Measurements from ENCODE around the gene RMND1.
"Not testable (repeated sequence)": the region's sequence is repeated elsewhere in the genome, so short reads cannot be mapped to it uniquely, and the experiment has no call there.

The RMND1 gene

GRCh38 chr6:151381722-151382121, 70.2 kb downstream of the RMND1 start:
- DNase-seq: no peak

GRCh38 chr6:151380848-151381205, 71.1 kb downstream of the RMND1 start:
- DNase-seq: no peak

- DNase-seq: no peak
These were observed 71.7 kb downstream of the RMND1 start for GRCh38 chr6:151379933-151380847.

GRCh38 chr6:151377095-151377494, 74.8 kb downstream of the RMND1 start:
- no peak for DNase-seq

GRCh38 chr6:151376440-151376839, 75.5 kb downstream of the RMND1 start:
- no peak for DNase-seq

GRCh38 chr6:151375833-151376232, 76.1 kb downstream of the RMND1 start:
- no peak for DNase-seq

- DNase-seq: no peak
These were observed 77.8 kb downstream of the RMND1 start for GRCh38 chr6:151374036-151374683.

- DNase-seq: no peak
These were observed 79.8 kb downstream of the RMND1 start for GRCh38 chr6:151372164-151372563.

- DNase-seq: no peak
These were observed 81.3 kb downstream of the RMND1 start for GRCh38 chr6:151370509-151371078.

- no peak for DNase-seq
These were observed 86.7 kb downstream of the RMND1 start for GRCh38 chr6:151365233-151365632.

- no peak for DNase-seq
These were observed 92.4 kb downstream of the RMND1 start for GRCh38 chr6:151359486-151359885.

GRCh38 chr6:151358475-151358874, 93.5 kb downstream of the RMND1 start:
- no peak for DNase-seq

GRCh38 chr6:151357758-151358436, 94.0 kb downstream of the RMND1 start:
- no peak for DNase-seq

- DNase-seq: not testable (repeated sequence)
These were observed 94.9 kb downstream of the RMND1 start for GRCh38 chr6:151356983-151357382.
